ENCODE data around the gene VCAN. TPM values are rescaled to one million over a fixed set of nuclear protein-coding genes. Genes with fewer than 3 reads are reported as not detected.
A peak's percentile ranks its signal among the peaks of the same experiment; 100 is the strongest.

The VCAN gene
- total RNA-seq, 1 donor = 1,493 TPM

DNA sequence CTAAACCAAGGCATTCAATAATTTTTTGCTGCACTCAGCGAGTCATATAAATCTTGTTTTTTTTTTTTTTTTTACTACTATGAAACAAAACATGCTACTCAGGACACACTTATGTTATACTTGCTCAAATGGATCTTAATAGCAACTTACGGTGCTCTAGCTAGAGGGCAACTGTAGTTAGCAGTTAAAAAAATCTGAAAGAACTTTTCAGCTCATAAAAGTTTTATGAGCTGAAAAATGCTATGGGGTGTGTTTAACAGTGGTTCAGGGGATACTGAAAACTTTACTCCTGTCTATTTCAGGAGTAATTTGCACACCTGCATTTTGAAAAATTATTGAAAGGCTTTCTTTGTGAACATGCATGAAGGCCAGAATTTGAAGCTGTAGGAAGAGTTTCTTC is 53.4 kb downstream of the VCAN start:
- TF ChIP-seq, protein P1, sequence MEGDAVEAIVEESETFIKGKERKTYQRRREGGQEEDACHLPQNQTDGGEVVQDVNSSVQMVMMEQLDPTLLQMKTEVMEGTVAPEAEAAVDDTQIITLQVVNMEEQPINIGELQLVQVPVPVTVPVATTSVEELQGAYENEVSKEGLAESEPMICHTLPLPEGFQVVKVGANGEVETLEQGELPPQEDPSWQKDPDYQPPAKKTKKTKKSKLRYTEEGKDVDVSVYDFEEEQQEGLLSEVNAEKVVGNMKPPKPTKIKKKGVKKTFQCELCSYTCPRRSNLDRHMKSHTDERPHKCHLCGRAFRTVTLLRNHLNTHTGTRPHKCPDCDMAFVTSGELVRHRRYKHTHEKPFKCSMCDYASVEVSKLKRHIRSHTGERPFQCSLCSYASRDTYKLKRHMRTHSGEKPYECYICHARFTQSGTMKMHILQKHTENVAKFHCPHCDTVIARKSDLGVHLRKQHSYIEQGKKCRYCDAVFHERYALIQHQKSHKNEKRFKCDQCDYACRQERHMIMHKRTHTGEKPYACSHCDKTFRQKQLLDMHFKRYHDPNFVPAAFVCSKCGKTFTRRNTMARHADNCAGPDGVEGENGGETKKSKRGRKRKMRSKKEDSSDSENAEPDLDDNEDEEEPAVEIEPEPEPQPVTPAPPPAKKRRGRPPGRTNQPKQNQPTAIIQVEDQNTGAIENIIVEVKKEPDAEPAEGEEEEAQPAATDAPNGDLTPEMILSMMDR (IDR thresholded peaks at IDR 0.05; ENCODE audit: insufficient read depth, low read length) = no peak
- DNase-seq (ENCODE audit: low read depth) = no peak
- no peak overlapping the region for H3K4me3 ChIP-seq (ENCODE audit: low read depth, low read length)

DNA sequence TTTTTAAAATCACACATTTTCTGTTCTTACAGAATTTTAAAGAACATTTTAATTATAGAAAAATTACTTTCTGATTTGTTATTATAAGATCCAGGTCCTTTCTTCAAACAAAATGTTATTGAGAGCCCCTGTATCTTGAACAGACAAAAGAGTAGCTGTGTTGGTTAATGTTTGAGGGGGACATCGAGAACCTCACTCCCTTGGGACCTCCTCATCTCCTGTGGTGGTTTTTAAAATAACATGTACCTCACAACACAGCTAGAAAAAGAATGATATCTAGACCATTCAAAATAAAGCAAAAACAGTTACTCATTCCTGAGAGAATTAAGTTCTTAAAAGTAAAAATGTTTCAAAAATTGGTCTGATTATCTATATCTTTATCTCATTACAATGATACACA is 54.7 kb downstream of the VCAN start:
- no peak for DNase-seq (ENCODE audit: low read depth)
- no peak overlapping the region for H3K4me3 ChIP-seq (ENCODE audit: low read depth, low read length)

DNA sequence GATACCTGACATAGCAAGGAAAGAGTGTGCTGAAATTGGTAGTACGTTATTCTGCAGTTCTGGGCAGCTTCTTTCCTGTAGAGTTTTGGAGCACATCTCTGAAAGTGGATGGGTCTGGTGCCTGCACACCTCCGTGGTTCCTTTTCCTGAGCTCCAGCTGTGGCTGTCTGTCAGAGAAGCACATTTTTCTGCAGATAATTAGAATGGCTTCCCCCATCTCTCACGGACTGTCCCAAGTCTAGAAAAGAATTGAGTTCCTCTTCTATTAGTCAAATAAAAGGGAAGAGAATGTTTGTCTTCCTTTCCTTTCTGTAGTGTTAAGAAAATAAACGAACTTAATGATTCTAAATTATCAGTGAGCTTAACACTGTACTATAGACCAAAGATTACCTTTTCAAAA is 55.7 kb downstream of the VCAN start:
- no peak overlapping the region for H3K4me3 ChIP-seq (ENCODE audit: low read depth, low read length)
- TF ChIP-seq, protein P1 (IDR thresholded peaks at IDR 0.05; ENCODE audit: insufficient read depth, low read length) = no peak
- no peak for DNase-seq (ENCODE audit: low read depth)

More for the DNA sequence above, 54.7 kb downstream of the VCAN start:
- TF ChIP-seq, protein P1 (IDR thresholded peaks at IDR 0.05; ENCODE audit: insufficient read depth, low read length) = no peak

DNA sequence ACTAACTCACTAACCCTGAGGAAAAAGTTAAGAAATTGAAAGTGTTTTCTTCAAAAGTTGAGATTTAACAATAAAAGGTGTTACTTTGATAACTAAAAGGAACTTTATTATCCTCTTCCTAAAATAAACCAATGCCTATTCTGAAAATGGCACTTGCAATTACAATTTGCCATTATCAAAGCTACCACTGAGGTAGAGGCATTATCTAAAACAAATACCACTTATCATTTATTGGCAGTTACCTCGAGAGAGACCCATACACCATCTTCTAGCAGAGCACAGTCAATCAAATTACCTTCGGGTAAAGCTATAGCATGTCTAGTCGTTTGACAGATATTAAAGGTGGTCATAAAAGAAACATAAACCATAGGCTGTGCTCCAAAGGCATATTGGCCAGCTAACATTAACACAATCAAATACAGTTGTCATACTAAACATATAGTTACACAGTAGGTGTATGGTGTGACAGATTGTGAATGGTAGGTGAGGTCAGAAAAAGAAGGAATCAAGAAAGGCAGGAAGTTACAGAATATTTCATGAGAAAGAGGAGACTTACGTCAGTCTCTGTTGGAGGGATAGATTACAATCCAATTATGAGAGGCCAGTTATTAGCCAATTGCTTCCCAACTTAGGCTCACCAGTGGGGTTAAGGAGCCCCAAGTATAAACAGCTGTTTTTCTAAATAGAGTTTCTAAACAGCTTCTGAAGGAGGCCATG is 56.3 kb downstream of the VCAN start:
- TF ChIP-seq, protein P1 (IDR thresholded peaks at IDR 0.05; ENCODE audit: insufficient read depth, low read length) = no peak
- no peak overlapping the region for H3K4me3 ChIP-seq (ENCODE audit: low read depth, low read length)
- DNase-seq (ENCODE audit: low read depth) = peak; percentile 20

DNA sequence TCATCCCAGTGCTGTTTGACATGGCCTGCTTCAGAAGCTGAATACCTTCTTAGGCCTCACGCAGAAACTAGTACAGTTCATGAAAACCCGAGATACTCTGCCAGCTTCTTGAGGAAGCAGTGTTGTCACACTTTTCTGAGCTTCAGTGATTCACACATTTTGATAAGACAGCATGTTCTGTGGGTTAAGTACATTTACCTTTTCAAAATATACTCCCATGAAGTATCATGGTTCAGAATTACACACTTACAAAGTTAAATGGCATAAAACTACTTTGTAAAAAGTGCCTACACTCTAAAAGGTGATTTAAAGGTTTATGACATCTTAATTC is 56.9 kb downstream of the VCAN start:
- H3K4me3 ChIP-seq (ENCODE audit: low read depth, low read length) = no peak overlapping the region
- peak; percentile 31 for DNase-seq (ENCODE audit: low read depth)
- TF ChIP-seq, protein P1 (IDR thresholded peaks at IDR 0.05; ENCODE audit: insufficient read depth, low read length) = no peak

DNA sequence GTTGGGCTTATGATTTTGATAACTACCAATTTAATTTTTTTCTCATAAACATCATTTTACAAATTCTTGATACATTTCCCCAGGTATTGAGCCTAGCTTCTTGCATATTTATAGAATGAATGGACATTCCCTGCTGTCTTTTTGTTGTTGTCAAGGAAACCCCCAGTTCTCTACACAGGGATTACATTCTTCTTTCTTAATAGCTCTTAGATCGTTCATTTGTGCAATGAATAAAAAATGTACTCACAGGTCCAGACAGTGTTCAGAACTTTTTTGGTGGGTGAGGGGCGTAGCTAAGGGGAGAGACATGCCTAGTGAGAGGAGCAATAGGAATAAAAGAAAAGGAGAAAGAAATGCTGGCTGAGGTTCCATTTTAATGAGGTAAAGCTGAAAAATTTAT is 58.6 kb downstream of the VCAN start:
- peak; percentile 25 for DNase-seq (ENCODE audit: low read depth)
- TF ChIP-seq, protein P1 (IDR thresholded peaks at IDR 0.05; ENCODE audit: insufficient read depth, low read length) = no peak
- no peak overlapping the region for H3K4me3 ChIP-seq (ENCODE audit: low read depth, low read length)

DNA sequence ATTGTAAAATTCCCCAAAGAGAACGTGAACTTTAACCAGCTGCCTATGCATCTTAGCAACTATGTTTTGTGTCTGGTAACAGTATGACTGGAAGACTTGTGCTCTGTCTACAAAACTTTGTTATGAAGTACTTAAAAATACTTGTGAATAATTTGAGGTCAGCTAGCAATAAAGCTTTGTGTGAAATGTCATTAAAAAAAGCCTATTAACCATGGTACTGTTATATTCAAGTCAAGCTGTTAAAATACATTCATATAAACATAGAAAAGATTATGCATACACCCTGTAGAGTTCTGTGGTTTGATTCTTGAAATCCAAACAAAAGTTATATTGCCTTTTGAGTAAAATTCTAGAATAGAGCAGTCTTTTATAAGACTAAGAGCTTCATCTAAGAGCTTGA is 60.1 kb downstream of the VCAN start:
- TF ChIP-seq, protein P1 (IDR thresholded peaks at IDR 0.05; ENCODE audit: insufficient read depth, low read length) = no peak
- no peak overlapping the region for H3K4me3 ChIP-seq (ENCODE audit: low read depth, low read length)
- DNase-seq (ENCODE audit: low read depth) = no peak

All from fibroblast of the aortic adventitia (primary cell).